ENCODE measurements around the gene NPAS4. TPM values are rescaled to one million over a fixed set of nuclear protein-coding genes. Genes with fewer than 3 reads are reported as not detected.

NPAS4 gene
- total and polyA plus RNA-seq, 9 of the 15 experiments (the other 6 are each of a cell fraction or from before 2014, with no cell fraction given), result not detected

GRCh38 chr11:66467034-66467659, 46.3 kb downstream of the NPAS4 start (continued):
- TF ChIP-seq GATAD2B (IDR thresholded peaks at IDR 0.05; ENCODE audit: borderline replicate concordance) (peak; percentile 83), IRF9 (tag; IDR thresholded peaks at IDR 0.05) (no peak), CBX1 (IDR thresholded peaks at IDR 0.05; ENCODE audit: low read depth) (no peak), JUN (IDR thresholded peaks at IDR 0.05; ENCODE audit: borderline replicate concordance, low read depth, low read length) (no peak), JUN (CRISPR knock-in tag; IDR thresholded peaks at IDR 0.05; ENCODE audit: borderline replicate concordance) (0 out of 2 replicates have a peak, but pooled peaks have one; percentile 33), ZBTB7A (IDR thresholded peaks at IDR 0.05; ENCODE audit: borderline replicate concordance, control insufficient read depth, low read depth, low read length) (peak; percentile 68; the same call in 1 of the 2 replicates), SAP30 (IDR thresholded peaks at IDR 0.05; ENCODE audit: borderline replicate concordance, insufficient read depth, low read depth, low read length, poor library complexity, severe bottlenecking) (peak; percentile 63), ARID4B (CRISPR knock-in tag; IDR thresholded peaks at IDR 0.05) (0 out of 2 replicates have a peak, but pooled peaks have one; percentile 34), BCOR (IDR thresholded peaks at IDR 0.05) (0 out of 2 replicates have a peak, but pooled peaks have one; percentile 20), ERF (CRISPR knock-in tag; IDR thresholded peaks at IDR 0.05) (no peak), RB1 (IDR thresholded peaks at IDR 0.05; ENCODE audit: low read depth) (peak; percentile 41; the same call in 1 of the 2 replicates), SAFB (IDR thresholded peaks at IDR 0.05; ENCODE audit: borderline replicate concordance, low read depth, low read length) (0 out of 2 replicates have a peak, but pooled peaks have one; percentile 9), CCNT2 (IDR thresholded peaks at IDR 0.05; ENCODE audit: borderline replicate concordance, extremely low read depth, insufficient read length, low read depth, low read length) (peak; percentile 50), EGR1 (conservative IDR thresholded peaks at IDR 0.05) (0 out of 2 replicates have a peak, but pooled peaks have one; percentile 11), ZBTB1 (CRISPR knock-in tag; IDR thresholded peaks at IDR 0.05; ENCODE audit: borderline replicate concordance, low read depth) (peak; percentile 43; the same call in 1 of the 2 replicates), FOXP1 (CRISPR knock-in tag; IDR thresholded peaks at IDR 0.05) (0 out of 2 replicates have a peak, but pooled peaks have one; percentile 23), SRSF3 (IDR thresholded peaks at IDR 0.05; ENCODE audit: insufficient read depth, low read length) (no peak), CEBPZ (IDR thresholded peaks at IDR 0.05; ENCODE audit: borderline replicate concordance, low read depth, low read length) (no peak)
